Epithelial cell of proximal tubule (primary cell): ENCODE results near the gene CYP4F12. TPM values are rescaled to one million over a fixed set of nuclear protein-coding genes. Genes with fewer than 3 reads are reported as not detected.

Source experiments
- DNase-seq: peaks from one replicate; pipeline ENCODE4 v3.0.0-alpha.2; 2011; ENCODE audit warnings: low read depth
- H3K4me3 ChIP-seq: 2 replicates; pipeline ENCODE4 v1.5.1; 2011; ENCODE audit warnings: low read depth, mild to moderate bottlenecking, low read length
- total RNA-seq: library from RNA; depleted of rRNA; stranded (reverse); fragments of >200 nt; gene quantifications from 2 replicates; pipeline ENCODE4 v1.2.3, GENCODE V29; 2015
- TF ChIP-seq, protein P1 (sequence below): conservative IDR thresholded peaks from 2 replicates; pipeline ENCODE4 v1.5.1; 2012; ENCODE audit warnings: low read depth, mild to moderate bottlenecking, low read length

CYP4F12 gene, protein sequence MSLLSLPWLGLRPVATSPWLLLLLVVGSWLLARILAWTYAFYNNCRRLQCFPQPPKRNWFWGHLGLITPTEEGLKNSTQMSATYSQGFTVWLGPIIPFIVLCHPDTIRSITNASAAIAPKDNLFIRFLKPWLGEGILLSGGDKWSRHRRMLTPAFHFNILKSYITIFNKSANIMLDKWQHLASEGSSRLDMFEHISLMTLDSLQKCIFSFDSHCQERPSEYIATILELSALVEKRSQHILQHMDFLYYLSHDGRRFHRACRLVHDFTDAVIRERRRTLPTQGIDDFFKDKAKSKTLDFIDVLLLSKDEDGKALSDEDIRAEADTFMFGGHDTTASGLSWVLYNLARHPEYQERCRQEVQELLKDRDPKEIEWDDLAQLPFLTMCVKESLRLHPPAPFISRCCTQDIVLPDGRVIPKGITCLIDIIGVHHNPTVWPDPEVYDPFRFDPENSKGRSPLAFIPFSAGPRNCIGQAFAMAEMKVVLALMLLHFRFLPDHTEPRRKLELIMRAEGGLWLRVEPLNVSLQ
- total RNA-seq: not detected in 2 replicates

DNA sequence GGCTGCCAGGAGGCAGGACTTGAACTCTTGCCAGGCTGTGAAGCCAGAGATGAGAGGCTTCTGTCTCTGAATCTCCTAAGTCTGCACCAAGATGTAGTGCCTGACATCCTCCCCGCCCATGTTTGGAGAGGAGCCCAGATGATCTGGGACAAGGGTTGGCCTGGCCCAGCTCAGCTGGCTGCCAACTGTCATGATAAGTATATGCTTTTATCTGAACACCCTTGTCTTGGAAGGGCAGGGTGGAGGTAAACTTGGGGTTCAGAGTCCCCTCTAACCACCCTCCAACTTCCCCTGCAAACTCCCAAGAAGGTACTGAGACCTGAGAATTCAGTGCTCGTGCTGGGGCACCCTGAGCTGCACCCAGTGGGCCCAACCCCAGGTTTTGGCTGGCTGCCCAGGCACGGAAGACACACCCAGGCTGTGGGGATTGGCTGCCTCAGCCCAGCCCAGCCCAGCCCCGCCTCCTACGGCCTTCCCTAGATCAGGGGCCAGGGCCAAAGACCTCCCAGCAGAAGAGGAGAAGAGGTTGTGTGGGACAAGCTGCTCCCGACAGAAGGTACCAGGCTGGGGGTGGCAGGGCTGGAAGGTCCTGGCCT lies at the start of gene CYP4F12:
CYP4F12 (plus strand) TSS at position 508 of the 596 bp plus-strand sequence. CDS start 443 bp downstream, outside the sequence.
- TF ChIP-seq, protein P1, sequence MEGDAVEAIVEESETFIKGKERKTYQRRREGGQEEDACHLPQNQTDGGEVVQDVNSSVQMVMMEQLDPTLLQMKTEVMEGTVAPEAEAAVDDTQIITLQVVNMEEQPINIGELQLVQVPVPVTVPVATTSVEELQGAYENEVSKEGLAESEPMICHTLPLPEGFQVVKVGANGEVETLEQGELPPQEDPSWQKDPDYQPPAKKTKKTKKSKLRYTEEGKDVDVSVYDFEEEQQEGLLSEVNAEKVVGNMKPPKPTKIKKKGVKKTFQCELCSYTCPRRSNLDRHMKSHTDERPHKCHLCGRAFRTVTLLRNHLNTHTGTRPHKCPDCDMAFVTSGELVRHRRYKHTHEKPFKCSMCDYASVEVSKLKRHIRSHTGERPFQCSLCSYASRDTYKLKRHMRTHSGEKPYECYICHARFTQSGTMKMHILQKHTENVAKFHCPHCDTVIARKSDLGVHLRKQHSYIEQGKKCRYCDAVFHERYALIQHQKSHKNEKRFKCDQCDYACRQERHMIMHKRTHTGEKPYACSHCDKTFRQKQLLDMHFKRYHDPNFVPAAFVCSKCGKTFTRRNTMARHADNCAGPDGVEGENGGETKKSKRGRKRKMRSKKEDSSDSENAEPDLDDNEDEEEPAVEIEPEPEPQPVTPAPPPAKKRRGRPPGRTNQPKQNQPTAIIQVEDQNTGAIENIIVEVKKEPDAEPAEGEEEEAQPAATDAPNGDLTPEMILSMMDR: no peak
- H3K4me3 ChIP-seq: no peak within 1 kb of the TSS
- DNase-seq: no peak

DNA sequence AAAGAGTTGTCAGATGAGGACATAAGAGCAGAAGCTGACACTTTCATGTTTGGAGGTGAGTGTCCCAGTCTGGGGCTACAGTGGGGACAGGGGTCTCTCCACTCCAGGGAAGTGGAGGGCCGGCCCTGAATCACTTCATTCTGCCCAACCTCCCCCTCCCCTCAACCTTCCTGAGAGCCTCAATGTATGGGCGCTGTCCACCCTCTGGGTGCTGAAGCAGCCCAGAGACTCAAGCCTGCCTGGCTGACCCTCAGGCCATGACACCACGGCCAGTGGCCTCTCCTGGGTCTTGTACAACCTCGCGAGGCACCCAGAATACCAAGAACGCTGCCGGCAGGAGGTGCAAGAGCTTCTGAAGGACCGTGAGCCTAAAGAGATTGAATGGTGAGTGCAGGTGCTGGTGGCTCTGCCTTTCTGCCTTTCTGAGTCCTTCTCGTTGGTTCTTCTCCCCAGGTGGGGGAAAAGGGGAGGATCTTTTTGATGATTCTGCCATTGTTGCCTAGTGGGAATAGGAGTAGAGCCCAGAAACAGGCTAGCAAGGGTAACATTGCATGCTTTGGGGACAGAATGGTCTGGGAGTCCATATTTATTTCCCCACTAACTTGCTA lies 49.1 kb upstream of the CYP4F12 start:
- TF ChIP-seq, protein P1: no peak
- DNase-seq: no peak
- no peak overlapping the region for H3K4me3 ChIP-seq

DNA sequence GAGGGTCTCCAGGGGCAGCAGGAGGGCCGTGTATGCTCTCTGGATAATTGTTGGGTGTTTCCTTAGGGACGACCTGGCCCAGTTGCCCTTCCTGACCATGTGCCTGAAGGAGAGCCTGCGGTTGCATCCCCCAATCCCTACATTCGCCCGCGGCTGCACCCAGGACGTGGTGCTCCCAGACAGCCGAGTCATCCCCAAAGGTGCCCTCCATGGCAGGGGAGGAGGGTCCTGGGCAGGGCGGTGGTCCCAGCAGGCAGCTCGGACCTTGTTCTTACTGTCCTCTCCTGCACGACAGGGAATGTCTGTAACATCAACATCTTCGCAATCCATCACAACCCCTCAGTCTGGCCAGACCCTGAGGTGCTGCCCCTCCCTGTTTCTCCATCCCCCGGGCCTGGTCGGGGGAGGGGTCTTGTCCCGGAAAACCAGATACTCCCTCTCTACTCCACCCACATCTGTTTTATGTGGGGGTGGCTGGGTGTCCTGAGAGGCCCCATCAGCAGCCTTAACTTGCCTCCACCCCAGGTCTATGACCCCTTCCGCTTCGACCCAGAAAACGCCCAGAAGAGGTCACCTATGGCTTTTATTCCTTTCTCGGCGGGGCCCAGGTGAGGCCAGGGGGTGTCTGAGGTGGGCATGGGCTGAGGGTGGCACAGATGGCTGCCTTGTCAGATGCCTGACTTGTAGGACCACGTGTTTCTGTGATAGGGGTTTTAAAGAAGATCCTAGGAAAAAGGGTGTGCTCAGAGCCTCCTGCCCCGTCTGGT lies 44.5 kb upstream of the CYP4F12 start:
- DNase-seq: no peak
- no peak overlapping the region for H3K4me3 ChIP-seq
- TF ChIP-seq, protein P1: no peak

DNA sequence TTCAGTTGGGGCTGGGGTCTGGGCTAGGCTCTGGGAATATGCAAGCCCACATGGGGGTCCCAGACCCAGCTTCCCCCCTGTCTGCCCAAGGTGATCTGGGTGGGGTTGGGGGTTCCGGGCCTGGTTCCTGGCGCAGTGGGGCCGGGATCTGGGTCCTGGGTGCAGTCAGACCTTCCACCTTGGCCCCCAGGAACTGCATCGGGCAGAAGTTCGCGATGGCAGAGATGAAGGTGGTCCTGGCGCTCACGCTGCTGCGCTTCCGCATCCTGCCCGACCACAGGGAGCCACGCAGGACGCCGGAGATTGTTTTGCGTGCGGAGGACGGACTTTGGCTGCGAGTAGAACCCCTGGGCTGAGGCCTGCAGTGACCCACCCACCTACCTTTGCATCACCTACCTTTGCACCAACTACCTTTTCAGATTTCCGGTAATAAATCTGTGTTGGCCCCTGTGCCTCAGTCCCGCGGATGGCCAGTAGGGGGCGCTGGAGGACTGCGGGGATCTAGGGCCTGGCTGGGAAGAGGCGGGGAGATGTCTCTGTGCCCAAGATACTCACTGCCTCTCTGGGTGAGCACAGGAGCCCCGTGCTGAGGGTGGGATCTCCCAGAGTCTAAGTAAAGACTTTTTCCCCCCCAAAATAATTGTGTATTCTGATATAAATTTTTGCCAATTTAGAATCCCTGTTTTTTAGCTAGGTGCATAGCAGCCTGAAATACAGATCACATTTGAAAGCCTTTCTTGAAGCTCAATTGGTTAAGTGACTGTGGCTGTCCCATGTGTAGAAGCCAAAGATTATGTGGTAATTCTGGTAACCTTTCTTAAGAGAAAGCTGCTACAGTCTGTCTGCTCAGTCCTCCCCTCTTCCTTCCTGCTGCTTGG lies 43.6 kb upstream of the CYP4F12 start:
- TF ChIP-seq, protein P1: peak; percentile 95
- H3K4me3 ChIP-seq: no peak overlapping the region
- DNase-seq: no peak

DNA sequence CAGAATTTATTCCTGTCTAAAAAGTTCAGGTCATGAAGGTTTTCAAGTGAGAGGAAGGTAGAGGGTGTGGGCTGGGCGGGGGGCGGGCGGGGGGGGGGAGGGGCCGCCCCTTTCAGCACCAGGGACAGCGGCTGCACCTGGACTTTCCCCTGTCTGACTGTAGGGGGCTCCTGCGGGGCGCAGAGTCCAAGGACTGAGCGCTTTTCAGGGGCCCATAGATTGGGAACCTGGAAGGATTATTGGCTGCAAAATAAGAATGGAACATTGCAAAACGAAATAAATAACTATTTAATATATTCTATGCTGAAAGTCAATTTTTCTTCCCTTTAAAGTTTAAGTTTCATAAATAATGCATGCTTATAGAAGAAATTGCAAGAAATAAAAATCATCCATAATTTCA lies 41.1 kb upstream of the CYP4F12 start:
- no peak overlapping the region for H3K4me3 ChIP-seq
- TF ChIP-seq, protein P1: peak; percentile 36
- DNase-seq: no peak
